ENCODE results near the gene CLPSL1. TPM values are rescaled to one million over a fixed set of nuclear protein-coding genes. Genes with fewer than 3 reads are reported as not detected.

Gene CLPSL1
- total and polyA plus RNA-seq, 2 donors (not counting 1 experiment from before 2014, with no cell fraction given) = not detected

GRCh38 chr6:35829306-35829705 is 48.5 kb downstream of the CLPSL1 start:
- Histone ChIP-seq H2AFZ (ENCODE audit: insufficient read depth, low read depth, low read length, poor library complexity, severe bottlenecking) (no peak overlapping the region), H3K79me2 (ENCODE audit: control insufficient read depth, insufficient read depth, low read length) (no peaks in the 10 kb centered on the region), H3K4me3 (ENCODE audit: control extremely low read depth in 1 of 5, extremely low read depth in 1 of 5, insufficient read depth in 1 of 5, low read depth in 2 of 5, low read length in 4 of 5) (no peak overlapping the region), H3K36me3 (replicated peaks in 1 of 2; ENCODE audit: control extremely low read depth in 1 of 2, control insufficient read depth in 1 of 2, extremely low read depth in 1 of 2, insufficient read depth in 2 of 2, low read length in 1 of 2) (peaks cover 2 to 4% of the 10 kb centered on the region in 2 experiments), H3K4me1 (ENCODE audit: control insufficient read depth in 2 of 2, insufficient read depth in 2 of 2, low read length in 2 of 2) (no peaks in the 10 kb centered on the region), H4K20me1 (ENCODE audit: control insufficient read depth, insufficient read depth, low read length, poor library complexity, severe bottlenecking) (no peaks in the 10 kb centered on the region), H3K9ac (ENCODE audit: low read length) (no peak overlapping the region), H3K9me3 (ENCODE audit: control extremely low read depth in 1 of 3, control insufficient read depth in 2 of 3, insufficient read depth in 1 of 3, low read length in 2 of 3) (no peaks in the 10 kb centered on the region), H3K27me3 (replicated peaks in 1 of 4; ENCODE audit: control extremely low read depth in 1 of 4, control insufficient read depth in 3 of 4, insufficient read depth in 4 of 4, low read length in 3 of 4) (no peaks in the 10 kb centered on the region), H3K27ac (ENCODE audit: low read length in 2 of 2) (no peak overlapping the region), H3K4me2 (replicated peaks; ENCODE audit: low read depth, low read length, poor library complexity, severe bottlenecking) (no peak overlapping the region)
- Mint-ChIP-seq H3K4me3 (no peak overlapping the region), H3K27me3 (peaks cover 11% of the 10 kb centered on the region), H3K9me3 (ENCODE audit: insufficient read depth) (no peaks in the 10 kb centered on the region), H3K4me1 (peaks cover 3% of the 10 kb centered on the region), H3K27ac (no peak overlapping the region)
- intact Hi-C loops (cut with micrococcal nuclease) = no loop called here
- 95% methylated on average over 4 of the region's 5 CpGs for WGBS (ENCODE audit: insufficient coverage)
- TF ChIP-seq EZH2 (IDR thresholded peaks at IDR 0.05; ENCODE audit: borderline replicate concordance, insufficient read depth, low read depth, low read length, poor library complexity, severe bottlenecking) = no peak
- no peak for TF ChIP-seq CTCF (IDR thresholded peaks at IDR 0.05)
- DNase-seq (no peak), ATAC-seq (ENCODE audit: low read depth) (no peak)
- CTCF ChIA-PET = no interaction called here
- POLR2A ChIA-PET = no interaction called here

- Histone ChIP-seq H3K9ac (ENCODE audit: low read length) (no peak overlapping the region), H4K20me1 (ENCODE audit: control insufficient read depth, insufficient read depth, low read length, poor library complexity, severe bottlenecking) (no peaks in the 10 kb centered on the region), H3K4me3 (ENCODE audit: control extremely low read depth in 1 of 5, extremely low read depth in 1 of 5, insufficient read depth in 1 of 5, low read depth in 2 of 5, low read length in 4 of 5) (no peak overlapping the region), H3K79me2 (ENCODE audit: control insufficient read depth, insufficient read depth, low read length) (no peaks in the 10 kb centered on the region), H3K4me1 (ENCODE audit: control insufficient read depth in 2 of 2, insufficient read depth in 2 of 2, low read length in 2 of 2) (no peaks in the 10 kb centered on the region), H2AFZ (ENCODE audit: insufficient read depth, low read depth, low read length, poor library complexity, severe bottlenecking) (no peak overlapping the region), H3K9me3 (ENCODE audit: control extremely low read depth in 1 of 3, control insufficient read depth in 2 of 3, insufficient read depth in 1 of 3, low read length in 2 of 3) (no peaks in the 10 kb centered on the region), H3K27ac (ENCODE audit: low read length in 2 of 2) (no peak overlapping the region), H3K27me3 (replicated peaks in 1 of 4; ENCODE audit: control extremely low read depth in 1 of 4, control insufficient read depth in 3 of 4, insufficient read depth in 4 of 4, low read length in 3 of 4) (no peaks in the 10 kb centered on the region), H3K4me2 (replicated peaks; ENCODE audit: low read depth, low read length, poor library complexity, severe bottlenecking) (no peak overlapping the region), H3K36me3 (replicated peaks in 1 of 2; ENCODE audit: control extremely low read depth in 1 of 2, control insufficient read depth in 1 of 2, extremely low read depth in 1 of 2, insufficient read depth in 2 of 2, low read length in 1 of 2) (peaks cover 2 to 12% of the 10 kb centered on the region in 2 experiments)
- intact Hi-C loops (cut with micrococcal nuclease) = no loop called here
- no peaks in the 10 kb centered on the region for H3K9me3 Mint-ChIP-seq (ENCODE audit: insufficient read depth)
- H3K4me1 Mint-ChIP-seq = no peaks in the 10 kb centered on the region
- no peak overlapping the region for H3K4me3 Mint-ChIP-seq
- ATAC-seq (ENCODE audit: low read depth) (no peak), DNase-seq (no peak)
- WGBS (ENCODE audit: insufficient coverage) = no CpG with 5 or more reads among the region's 5 CpGs
- ChIA-PET POLR2A (no interaction called here), CTCF (no interaction called here)
- no peak overlapping the region for H3K27ac Mint-ChIP-seq
- peaks cover 7% of the 10 kb centered on the region for H3K27me3 Mint-ChIP-seq
- TF ChIP-seq EZH2 (IDR thresholded peaks at IDR 0.05; ENCODE audit: borderline replicate concordance, insufficient read depth, low read depth, low read length, poor library complexity, severe bottlenecking) (no peak), CTCF (IDR thresholded peaks at IDR 0.05) (no peak)
Observed at GRCh38 chr6:35831257-35832007, 50.6 kb downstream of the CLPSL1 start.
